ENCODE measurements around the gene PPP2R2C. TPM values are rescaled to one million over a fixed set of nuclear protein-coding genes. Genes with fewer than 3 reads are reported as not detected.

PPP2R2C gene
- total and polyA plus RNA-seq, 4 donors: 0.25 to 1.3 (median 0.65) TPM; not detected in 1

DNA sequence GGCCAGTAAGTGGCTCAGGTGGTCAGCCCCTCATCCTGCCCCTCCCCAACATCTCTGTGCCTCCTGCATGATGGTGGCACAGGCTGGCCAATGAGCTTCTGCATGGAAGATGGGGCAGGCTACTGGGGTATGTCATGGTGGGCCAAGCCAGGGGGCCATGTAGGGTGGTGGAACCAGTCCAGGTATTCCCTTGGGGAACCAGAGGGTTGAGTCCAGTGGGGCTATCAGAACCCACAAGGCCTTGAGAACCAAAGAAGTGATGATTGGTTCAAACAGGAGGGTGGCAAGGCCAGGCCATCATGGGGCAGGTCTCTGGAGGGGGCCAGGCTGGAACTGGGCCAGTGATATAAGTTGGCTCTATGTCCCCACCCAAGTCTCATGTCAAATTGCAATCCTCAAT lies 18.8 kb upstream of the PPP2R2C start:
- Histone ChIP-seq H3K4me1 (ENCODE audit: control insufficient read depth in 1 of 2, insufficient read depth in 2 of 2, low read length in 2 of 2) (no peaks in the 10 kb centered on the region), H3K27ac (ENCODE audit: low read depth in 1 of 2, low read length in 2 of 2) (no peak overlapping the region), H3K27me3 (ENCODE audit: control insufficient read depth in 1 of 2, insufficient read depth in 2 of 2, low read length in 1 of 2) (no peaks in the 10 kb centered on the region), H3K4me3 (ENCODE audit: low read length in 2 of 2) (no peak overlapping the region), H3K36me3 (ENCODE audit: control insufficient read depth in 1 of 2, insufficient read depth in 2 of 2, low read length in 1 of 2) (no peaks in the 10 kb centered on the region), H3K9me3 (ENCODE audit: control insufficient read depth, low read length) (peaks cover 3% of the 10 kb centered on the region)
- DNase-seq (no peak), ATAC-seq (ENCODE audit: low FRiP score) (no peak)
- intact Hi-C loops (cut with DNase I): no loop called here

GRCh38 chr4:6489927-6490326 lies 17.5 kb upstream of the PPP2R2C start:
- intact Hi-C loops (cut with DNase I): no loop called here
- H3K27ac ChIP-seq (ENCODE audit: low read depth in 1 of 2, low read length in 2 of 2): no peak overlapping the region
- no peaks in the 10 kb centered on the region for H3K4me1 ChIP-seq (ENCODE audit: control insufficient read depth in 1 of 2, insufficient read depth in 2 of 2, low read length in 2 of 2)
- no peak for ATAC-seq (ENCODE audit: low FRiP score)
- H3K27me3 ChIP-seq (ENCODE audit: control insufficient read depth in 1 of 2, insufficient read depth in 2 of 2, low read length in 1 of 2): no peaks in the 10 kb centered on the region
- DNase-seq: no peak
- H3K4me3 ChIP-seq (ENCODE audit: low read length in 2 of 2): no peak overlapping the region
- H3K9me3 ChIP-seq (ENCODE audit: control insufficient read depth, low read length): peaks cover 3% of the 10 kb centered on the region
- H3K36me3 ChIP-seq (ENCODE audit: control insufficient read depth in 1 of 2, insufficient read depth in 2 of 2, low read length in 1 of 2): no peaks in the 10 kb centered on the region
- WGBS, 2 donors: 41 to 50% methylated on average over 4 of the region's 4 CpGs

DNA sequence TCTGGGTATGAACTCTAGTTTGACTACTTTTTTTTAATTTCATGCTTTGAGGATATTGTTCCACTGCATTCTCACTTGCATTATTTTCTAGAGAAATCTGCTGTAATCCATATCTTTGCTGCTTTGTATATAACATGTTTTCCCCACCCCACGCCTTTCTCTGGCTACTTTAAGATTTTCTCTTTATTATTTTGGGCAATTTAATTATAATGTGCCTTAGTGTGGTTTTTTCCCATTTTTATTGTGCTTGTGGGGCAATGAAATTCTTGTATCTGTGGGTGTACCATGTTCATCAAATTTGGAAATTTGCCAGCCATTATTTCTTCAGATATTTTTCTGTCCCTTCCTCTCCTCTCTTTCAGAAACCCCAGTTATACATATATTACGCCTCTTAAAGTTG lies 15.1 kb upstream of the PPP2R2C start:
- no peak for ATAC-seq (ENCODE audit: low FRiP score)
- intact Hi-C loops (cut with DNase I): no loop called here
- WGBS, 2 donors: 71 to 75% methylated on average over 2 of the region's 2 CpGs
- H3K27me3 ChIP-seq (ENCODE audit: control insufficient read depth in 1 of 2, insufficient read depth in 2 of 2, low read length in 1 of 2): no peaks in the 10 kb centered on the region
- no peak for DNase-seq
- H3K36me3 ChIP-seq (ENCODE audit: control insufficient read depth in 1 of 2, insufficient read depth in 2 of 2, low read length in 1 of 2): no peaks in the 10 kb centered on the region
- H3K9me3 ChIP-seq (ENCODE audit: control insufficient read depth, low read length): peaks cover 3% of the 10 kb centered on the region
- no peaks in the 10 kb centered on the region for H3K4me1 ChIP-seq (ENCODE audit: control insufficient read depth in 1 of 2, insufficient read depth in 2 of 2, low read length in 2 of 2)
- H3K4me3 ChIP-seq (ENCODE audit: low read length in 2 of 2): no peak overlapping the region
- no peak overlapping the region for H3K27ac ChIP-seq (ENCODE audit: low read depth in 1 of 2, low read length in 2 of 2)

- Histone ChIP-seq H3K4me3 (ENCODE audit: low read length in 2 of 2) (no peak overlapping the region), H3K36me3 (ENCODE audit: control insufficient read depth in 1 of 2, insufficient read depth in 2 of 2, low read length in 1 of 2) (no peaks in the 10 kb centered on the region), H3K27me3 (ENCODE audit: control insufficient read depth in 1 of 2, insufficient read depth in 2 of 2, low read length in 1 of 2) (no peaks in the 10 kb centered on the region), H3K27ac (ENCODE audit: low read depth in 1 of 2, low read length in 2 of 2) (no peak overlapping the region), H3K9me3 (ENCODE audit: control insufficient read depth, low read length) (peaks cover under 1% of the 10 kb centered on the region), H3K4me1 (ENCODE audit: control insufficient read depth in 1 of 2, insufficient read depth in 2 of 2, low read length in 2 of 2) (no peaks in the 10 kb centered on the region)
- ATAC-seq (ENCODE audit: low FRiP score): no peak
- WGBS, 2 donors: 60 to 61% methylated on average over 4 of the region's 4 CpGs
- no peak for DNase-seq
- intact Hi-C loops (cut with DNase I): no loop called here
Measured at GRCh38 chr4:6480534-6481088, 8.2 kb upstream of the PPP2R2C start.

- no peak for ATAC-seq (ENCODE audit: low FRiP score)
- Histone ChIP-seq H3K9me3 (ENCODE audit: control insufficient read depth, low read length) (peaks cover 3% of the 10 kb centered on the region), H3K4me1 (ENCODE audit: control insufficient read depth in 1 of 2, insufficient read depth in 2 of 2, low read length in 2 of 2) (no peaks in the 10 kb centered on the region), H3K4me3 (ENCODE audit: low read length in 2 of 2) (no peak overlapping the region), H3K27me3 (ENCODE audit: control insufficient read depth in 1 of 2, insufficient read depth in 2 of 2, low read length in 1 of 2) (no peaks in the 10 kb centered on the region), H3K36me3 (ENCODE audit: control insufficient read depth in 1 of 2, insufficient read depth in 2 of 2, low read length in 1 of 2) (no peaks in the 10 kb centered on the region), H3K27ac (ENCODE audit: low read depth in 1 of 2, low read length in 2 of 2) (no peak overlapping the region)
- intact Hi-C loops (cut with DNase I): no loop called here
- DNase-seq: no peak
- WGBS, 2 donors: 57 to 59% methylated on average over 17 of the region's 17 CpGs
Measured at GRCh38 chr4:6478546-6479220, 6.3 kb upstream of the PPP2R2C start.

GRCh38 chr4:6476893-6477292 lies 4.5 kb upstream of the PPP2R2C start:
- no peaks in the 10 kb centered on the region for H3K4me1 ChIP-seq (ENCODE audit: control insufficient read depth in 1 of 2, insufficient read depth in 2 of 2, low read length in 2 of 2)
- 92 to 95% methylated on average over 4 of the region's 4 CpGs for WGBS, 2 donors
- H3K9me3 ChIP-seq (ENCODE audit: control insufficient read depth, low read length): peaks cover 3% of the 10 kb centered on the region
- intact Hi-C loops (cut with DNase I): no loop called here
- H3K4me3 ChIP-seq (ENCODE audit: low read length in 2 of 2): no peak overlapping the region
- ATAC-seq (ENCODE audit: low FRiP score): no peak
- no peaks in the 10 kb centered on the region for H3K27me3 ChIP-seq (ENCODE audit: control insufficient read depth in 1 of 2, insufficient read depth in 2 of 2, low read length in 1 of 2)
- no peak for DNase-seq
- H3K27ac ChIP-seq (ENCODE audit: low read depth in 1 of 2, low read length in 2 of 2): no peak overlapping the region
- no peaks in the 10 kb centered on the region for H3K36me3 ChIP-seq (ENCODE audit: control insufficient read depth in 1 of 2, insufficient read depth in 2 of 2, low read length in 1 of 2)

- 86 to 87% methylated on average over 11 of the region's 11 CpGs for WGBS, 2 donors
Measured at GRCh38 chr4:6475492-6476020, 3.1 kb upstream of the PPP2R2C start.

GRCh38 chr4:6474705-6475457 lies 2.5 kb upstream of the PPP2R2C start:
- ATAC-seq (ENCODE audit: low FRiP score) (no peak), DNase-seq (no peak)
- Histone ChIP-seq H3K27ac (ENCODE audit: low read depth in 1 of 2, low read length in 2 of 2) (no peak overlapping the region), H3K4me1 (ENCODE audit: control insufficient read depth in 1 of 2, insufficient read depth in 2 of 2, low read length in 2 of 2) (no peaks in the 10 kb centered on the region), H3K4me3 (ENCODE audit: low read length in 2 of 2) (no peak overlapping the region), H3K9me3 (ENCODE audit: control insufficient read depth, low read length) (peaks cover 3% of the 10 kb centered on the region), H3K36me3 (ENCODE audit: control insufficient read depth in 1 of 2, insufficient read depth in 2 of 2, low read length in 1 of 2) (no peaks in the 10 kb centered on the region), H3K27me3 (ENCODE audit: control insufficient read depth in 1 of 2, insufficient read depth in 2 of 2, low read length in 1 of 2) (no peaks in the 10 kb centered on the region)
- 72 to 75% methylated on average over 9 of the region's 9 CpGs for WGBS, 2 donors
- intact Hi-C loops (cut with DNase I): no loop called here

More at GRCh38 chr4:6475492-6476020, 3.1 kb upstream of the PPP2R2C start:
- H3K4me3 ChIP-seq (ENCODE audit: low read length in 2 of 2): no peak overlapping the region
- peaks cover 3% of the 10 kb centered on the region for H3K9me3 ChIP-seq (ENCODE audit: control insufficient read depth, low read length)
- H3K27ac ChIP-seq (ENCODE audit: low read depth in 1 of 2, low read length in 2 of 2): no peak overlapping the region
- no peak for ATAC-seq (ENCODE audit: low FRiP score)
- no peaks in the 10 kb centered on the region for H3K27me3 ChIP-seq (ENCODE audit: control insufficient read depth in 1 of 2, insufficient read depth in 2 of 2, low read length in 1 of 2)
- DNase-seq: no peak
- H3K36me3 ChIP-seq (ENCODE audit: control insufficient read depth in 1 of 2, insufficient read depth in 2 of 2, low read length in 1 of 2): no peaks in the 10 kb centered on the region
- intact Hi-C loops (cut with DNase I): no loop called here
- H3K4me1 ChIP-seq (ENCODE audit: control insufficient read depth in 1 of 2, insufficient read depth in 2 of 2, low read length in 2 of 2): no peaks in the 10 kb centered on the region
